AG08395 (cell line): ENCODE results near the gene MIF.
"Not testable (repeated sequence)": the region's sequence is repeated elsewhere in the genome, so short reads cannot be mapped to it uniquely, and the experiment has no call there.

ENCODE experiments used
- DNase-seq: peaks from one replicate; pipeline ENCODE4 v3.0.0; 2012; ENCODE audit warnings: mixed read lengths, low spot score

The MIF gene

GRCh38 chr22:23903328-23903971, 9.3 kb downstream of the MIF start:
- DNase-seq = no peak

DNA sequence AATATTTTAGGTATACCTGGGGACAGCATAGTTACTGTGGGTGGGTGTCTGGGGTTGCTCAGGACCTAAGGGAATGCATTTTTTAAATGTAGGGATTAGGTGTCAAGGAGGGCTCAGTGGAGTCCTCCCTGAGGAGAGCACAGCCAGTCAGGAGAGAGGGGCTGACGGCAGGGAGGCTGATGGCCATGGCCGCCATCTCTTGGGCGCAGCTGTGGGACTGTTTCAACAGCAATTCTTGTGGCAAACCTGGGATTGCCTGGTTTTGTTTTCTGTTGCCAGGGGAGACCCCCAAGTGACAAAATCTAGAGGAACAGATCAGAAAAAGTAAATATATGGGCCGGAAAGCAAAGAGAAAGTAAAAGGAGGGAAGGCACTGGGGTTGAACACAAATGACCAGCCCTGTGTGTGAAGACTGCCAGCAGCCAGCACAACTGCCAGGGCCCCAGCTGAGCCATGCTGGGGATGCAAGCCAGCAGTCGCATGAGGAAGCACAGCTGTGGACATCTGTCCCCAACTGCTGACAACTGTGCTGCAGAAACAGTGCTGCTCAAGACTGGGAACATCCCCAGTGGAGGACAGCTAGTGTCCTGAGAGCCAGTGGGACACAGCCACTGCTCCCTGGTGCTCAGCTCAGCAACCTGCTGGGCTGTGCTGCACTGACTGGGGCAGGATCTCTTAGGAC, 10.5 kb downstream of the MIF start:
- peak; percentile 22 for DNase-seq

- no peak for DNase-seq
These were observed 12.5 kb downstream of the MIF start for GRCh38 chr22:23906641-23907040.

DNA sequence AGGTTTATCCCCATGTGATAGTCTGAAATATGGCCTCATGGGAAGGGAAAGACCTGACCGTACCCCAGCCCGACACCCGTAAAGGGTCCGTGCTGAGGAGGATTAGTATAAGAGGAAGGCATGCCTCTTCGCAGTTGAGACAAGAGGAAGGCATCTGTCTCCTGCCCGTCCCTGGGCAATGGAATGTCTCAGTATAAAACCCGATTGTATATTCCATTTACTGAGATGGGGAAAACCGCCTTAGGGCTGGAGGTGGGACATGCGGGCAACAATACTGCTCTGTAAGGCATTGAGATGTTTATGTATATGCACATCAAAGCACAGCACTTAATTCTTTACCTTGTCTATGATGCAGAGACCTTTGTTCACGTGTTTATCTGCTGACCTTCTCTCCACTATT, 13.2 kb downstream of the MIF start:
- not testable (repeated sequence) for DNase-seq

GRCh38 chr22:23908587-23909205, 14.5 kb downstream of the MIF start:
- no peak for DNase-seq

- no peak for DNase-seq
These were observed 15.2 kb downstream of the MIF start for GRCh38 chr22:23909296-23909898.

DNA sequence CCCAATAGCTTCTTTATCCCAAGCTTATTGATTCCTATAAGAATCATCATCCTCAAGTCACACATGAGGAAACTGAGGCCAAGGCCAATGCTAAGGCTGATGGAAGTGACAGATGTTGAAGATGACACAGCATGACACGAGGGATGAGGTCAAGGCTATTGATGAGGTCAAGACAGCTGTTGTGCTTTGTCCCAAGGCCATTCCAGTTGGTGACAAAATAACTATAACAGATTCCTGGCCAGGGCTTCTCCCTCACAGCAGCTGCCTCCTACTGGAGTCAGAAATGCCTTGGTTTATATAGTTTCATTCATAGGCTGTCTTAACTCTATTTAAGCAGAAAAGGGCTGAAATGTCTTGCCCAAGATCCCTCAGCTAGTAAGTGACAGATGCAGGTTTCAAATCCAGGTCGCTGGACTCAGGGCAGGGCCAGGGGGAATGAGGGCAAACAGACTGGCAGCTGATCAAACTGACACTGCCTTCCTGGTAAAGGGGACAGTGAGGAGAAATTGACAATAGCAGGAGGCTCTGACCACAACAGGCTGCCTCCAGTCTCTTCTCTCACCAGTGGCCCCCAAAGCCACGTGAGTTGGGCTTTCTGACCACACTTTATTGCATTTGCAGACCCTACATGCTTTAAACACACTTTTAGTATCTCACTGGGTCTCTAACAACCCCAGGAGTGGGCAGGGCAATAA, 16.5 kb downstream of the MIF start:
- DNase-seq = no peak

GRCh38 chr22:23911318-23911980, 17.3 kb downstream of the MIF start:
- DNase-seq = no peak

- DNase-seq = no peak
These were observed 18.2 kb downstream of the MIF start for GRCh38 chr22:23912293-23912903.

GRCh38 chr22:23913306-23913660, 19.1 kb downstream of the MIF start:
- no peak for DNase-seq

GRCh38 chr22:23913661-23914353, 19.6 kb downstream of the MIF start:
- peak; percentile 99 for DNase-seq

DNA sequence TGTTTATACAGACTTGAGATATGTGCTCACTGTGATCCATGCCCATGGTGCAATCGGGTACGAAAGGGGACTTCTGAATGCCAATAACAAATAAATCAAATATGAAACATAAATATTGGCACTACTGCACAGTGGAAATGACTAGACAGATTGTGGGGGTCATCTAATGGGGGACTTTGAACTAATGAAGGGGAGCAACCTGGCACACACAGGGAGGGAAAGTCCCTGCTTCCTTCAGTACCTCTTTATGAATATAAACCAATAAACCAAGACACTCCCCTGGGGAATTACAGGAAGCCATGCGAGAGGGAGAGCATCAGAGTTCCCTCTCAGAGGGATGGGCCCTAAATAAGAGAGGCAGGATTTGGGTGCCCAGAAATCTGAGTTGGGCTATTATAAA, 21.1 kb downstream of the MIF start:
- DNase-seq = no peak

- not testable (repeated sequence) for DNase-seq
These were observed 26.1 kb downstream of the MIF start for GRCh38 chr22:23920267-23920611.

DNA sequence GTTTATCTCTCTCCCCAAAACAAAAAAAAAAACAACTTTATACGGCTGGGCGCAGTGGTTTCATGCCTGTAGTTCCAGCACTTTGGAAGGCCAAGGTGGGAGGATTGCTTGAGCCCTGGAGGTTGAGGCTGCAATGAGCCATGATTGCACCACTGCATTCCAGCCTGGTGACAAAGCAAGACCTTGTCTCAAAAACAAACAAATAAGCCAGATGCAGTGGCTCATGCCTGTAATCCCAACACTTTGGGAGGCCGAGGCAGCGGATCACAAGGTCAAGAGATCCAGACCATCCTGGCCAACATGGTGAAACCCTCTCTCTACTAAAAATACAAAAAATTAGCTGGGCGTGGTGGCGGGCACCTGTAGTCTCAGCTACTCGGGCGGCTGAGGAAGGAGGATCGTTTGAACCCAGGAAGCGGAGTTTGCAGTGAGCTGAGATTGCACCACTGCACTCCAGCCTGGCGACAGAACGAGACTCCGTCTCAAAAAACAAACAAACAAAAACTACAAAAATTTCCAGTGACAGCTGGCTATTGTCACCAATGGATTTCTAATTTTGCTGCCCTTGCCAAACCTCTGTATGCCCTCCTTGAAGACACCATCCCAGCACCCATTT, 27.5 kb downstream of the MIF start:
- DNase-seq = not testable (repeated sequence)

- peak; percentile 0 for DNase-seq
These were observed 28.7 kb downstream of the MIF start for GRCh38 chr22:23922921-23923320.

GRCh38 chr22:23925020-23925606, 30.9 kb downstream of the MIF start:
- peak; percentile 0 for DNase-seq

- no peak for DNase-seq
These were observed 32.4 kb downstream of the MIF start for GRCh38 chr22:23926561-23926960.

- DNase-seq = no peak
These were observed 44.3 kb downstream of the MIF start for GRCh38 chr22:23938328-23939016.

DNA sequence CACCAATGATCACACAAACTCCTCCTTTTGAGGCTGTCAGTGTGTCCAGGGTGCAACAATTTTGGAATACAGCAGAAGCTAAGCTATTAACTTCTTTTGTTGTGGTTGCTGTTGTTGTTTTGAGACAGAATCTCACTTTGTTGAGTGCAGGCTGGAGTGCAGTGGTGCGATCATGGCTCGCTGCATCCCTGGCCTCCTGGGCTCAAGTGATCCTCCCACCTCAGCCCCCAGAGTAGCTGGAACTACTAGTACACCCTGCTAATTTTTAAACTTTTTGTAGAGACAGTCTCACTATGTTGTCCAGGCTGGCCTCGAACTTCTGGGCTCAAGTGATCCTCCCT, 44.8 kb downstream of the MIF start:
- DNase-seq = no peak

- not testable (repeated sequence) for DNase-seq
These were observed 46.0 kb downstream of the MIF start for GRCh38 chr22:23940166-23940565.
